ENCODE measurements around the gene ATE1. TPM values are rescaled to one million over a fixed set of nuclear protein-coding genes. Genes with fewer than 3 reads are reported as not detected.

The ATE1 gene
- total RNA-seq, 4 donors from 2014 or later: 26.4 to 42.6 (median 30.1) TPM

GRCh38 chr10:121772884-121773283 is 154.9 kb downstream of the ATE1 start:
- TF ChIP-seq, protein P1, sequence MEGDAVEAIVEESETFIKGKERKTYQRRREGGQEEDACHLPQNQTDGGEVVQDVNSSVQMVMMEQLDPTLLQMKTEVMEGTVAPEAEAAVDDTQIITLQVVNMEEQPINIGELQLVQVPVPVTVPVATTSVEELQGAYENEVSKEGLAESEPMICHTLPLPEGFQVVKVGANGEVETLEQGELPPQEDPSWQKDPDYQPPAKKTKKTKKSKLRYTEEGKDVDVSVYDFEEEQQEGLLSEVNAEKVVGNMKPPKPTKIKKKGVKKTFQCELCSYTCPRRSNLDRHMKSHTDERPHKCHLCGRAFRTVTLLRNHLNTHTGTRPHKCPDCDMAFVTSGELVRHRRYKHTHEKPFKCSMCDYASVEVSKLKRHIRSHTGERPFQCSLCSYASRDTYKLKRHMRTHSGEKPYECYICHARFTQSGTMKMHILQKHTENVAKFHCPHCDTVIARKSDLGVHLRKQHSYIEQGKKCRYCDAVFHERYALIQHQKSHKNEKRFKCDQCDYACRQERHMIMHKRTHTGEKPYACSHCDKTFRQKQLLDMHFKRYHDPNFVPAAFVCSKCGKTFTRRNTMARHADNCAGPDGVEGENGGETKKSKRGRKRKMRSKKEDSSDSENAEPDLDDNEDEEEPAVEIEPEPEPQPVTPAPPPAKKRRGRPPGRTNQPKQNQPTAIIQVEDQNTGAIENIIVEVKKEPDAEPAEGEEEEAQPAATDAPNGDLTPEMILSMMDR (IDR thresholded peaks at IDR 0.05; ENCODE audit: low read depth): no peak

GRCh38 chr10:121772406-121772805 is 155.4 kb downstream of the ATE1 start:
- TF ChIP-seq, protein P1 (IDR thresholded peaks at IDR 0.05; ENCODE audit: low read depth): no peak

DNA sequence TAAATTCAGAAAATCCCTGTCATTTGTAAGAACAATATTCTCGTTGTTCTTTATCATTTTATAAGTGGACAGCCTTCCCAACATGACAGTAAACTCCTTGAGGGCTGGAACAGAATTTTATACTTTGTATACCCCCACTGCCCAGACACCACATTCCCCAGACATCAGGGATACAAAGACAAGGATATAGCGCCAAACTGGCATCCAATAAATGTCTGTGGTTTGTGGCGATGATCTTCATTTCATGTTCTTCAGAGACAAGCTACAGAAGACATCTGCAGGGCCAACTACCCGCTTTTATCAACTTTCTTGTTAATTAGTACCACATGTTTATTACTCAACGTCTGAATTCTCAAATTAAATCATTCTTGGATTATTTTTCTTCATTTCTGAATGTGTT is 155.9 kb downstream of the ATE1 start:
- TF ChIP-seq, protein P1 (IDR thresholded peaks at IDR 0.05; ENCODE audit: low read depth): no peak

GRCh38 chr10:121766426-121766825 is 161.4 kb downstream of the ATE1 start:
- TF ChIP-seq, protein P1 (IDR thresholded peaks at IDR 0.05; ENCODE audit: low read depth): no peak

- TF ChIP-seq, protein P1 (IDR thresholded peaks at IDR 0.05; ENCODE audit: low read depth): no peak
Observed at GRCh38 chr10:121765204-121765603, 162.6 kb downstream of the ATE1 start.

DNA sequence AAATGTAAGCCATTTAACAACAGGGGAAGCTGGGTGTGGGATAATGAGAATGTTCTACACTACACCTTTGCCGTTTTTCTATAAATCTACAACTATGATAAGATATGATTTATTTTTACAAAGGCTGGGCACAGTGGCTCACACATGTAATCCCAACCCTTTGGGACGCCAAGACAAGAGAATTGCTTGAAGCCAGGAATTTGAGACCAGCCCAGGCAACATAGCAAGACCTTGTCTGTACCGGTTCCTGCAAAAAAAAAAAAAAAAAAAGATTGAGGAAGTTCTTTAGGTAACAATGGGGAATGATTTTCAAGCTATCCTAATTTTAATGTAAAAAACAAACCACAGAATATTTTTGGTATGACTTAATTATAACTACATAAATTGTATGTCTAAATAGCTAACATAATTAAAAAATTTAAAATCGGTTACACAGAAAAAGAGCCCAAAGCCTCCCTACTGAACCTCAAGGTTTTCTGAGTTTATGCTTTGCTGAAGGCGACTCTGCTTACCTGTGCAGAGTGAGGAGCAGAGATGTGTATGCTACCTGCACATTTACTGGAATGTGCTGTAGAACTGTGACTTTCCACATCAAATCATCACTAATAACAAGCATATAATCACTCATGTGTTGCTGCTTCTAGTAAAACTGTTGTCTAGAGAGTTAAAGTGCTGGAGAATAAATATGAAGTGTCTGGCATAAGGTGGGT is 163.4 kb downstream of the ATE1 start:
- TF ChIP-seq, protein P1 (IDR thresholded peaks at IDR 0.05; ENCODE audit: low read depth): no peak

DNA sequence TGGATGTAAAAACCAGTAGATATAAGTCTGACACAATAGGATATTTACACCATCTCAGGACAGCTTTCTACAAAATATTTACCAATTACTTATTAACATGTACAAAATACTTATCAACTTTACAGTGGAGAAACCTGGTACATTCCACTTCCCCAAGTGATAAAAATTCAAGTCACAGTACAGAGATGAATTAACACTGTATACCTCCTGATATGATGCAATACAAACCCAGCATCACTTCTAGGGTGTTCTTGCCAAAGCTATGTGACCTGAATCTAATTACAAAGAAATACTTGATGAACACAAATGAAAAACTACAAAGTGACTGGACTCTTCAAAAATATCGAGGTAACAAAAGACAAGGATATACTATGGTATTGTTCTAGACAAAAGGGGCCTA is 173.2 kb downstream of the ATE1 start:
- TF ChIP-seq, protein P1 (IDR thresholded peaks at IDR 0.05; ENCODE audit: low read depth): no peak

All from subcutaneous adipose tissue (tissue), 4 donors.